Subcutaneous adipose tissue (tissue), 4 donors: ENCODE results near the gene TMEM108. TPM values are rescaled to one million over a fixed set of nuclear protein-coding genes. Genes with fewer than 3 reads are reported as not detected.

Experiments used
- CTCF ChIP-seq: fragments of 450-650 bp; IDR thresholded peaks from one replicate; pipeline ENCODE4 v1.5.1; 2016; ENCODE audit warnings: low read depth, mild to moderate bottlenecking, control low read depth, antibody characterized with exemption, moderate library complexity
- total RNA-seq, 4 donors: library from RNA; depleted of rRNA; stranded (reverse); fragments of >200 nt; gene quantifications; one replicate each; pipeline ENCODE4 v1.1.0, GENCODE V29; 2016

TMEM108 gene
- total RNA-seq, 4 donors from 2014 or later, result 0.66 to 1.0 (median 0.75) TPM; not detected in 1

DNA sequence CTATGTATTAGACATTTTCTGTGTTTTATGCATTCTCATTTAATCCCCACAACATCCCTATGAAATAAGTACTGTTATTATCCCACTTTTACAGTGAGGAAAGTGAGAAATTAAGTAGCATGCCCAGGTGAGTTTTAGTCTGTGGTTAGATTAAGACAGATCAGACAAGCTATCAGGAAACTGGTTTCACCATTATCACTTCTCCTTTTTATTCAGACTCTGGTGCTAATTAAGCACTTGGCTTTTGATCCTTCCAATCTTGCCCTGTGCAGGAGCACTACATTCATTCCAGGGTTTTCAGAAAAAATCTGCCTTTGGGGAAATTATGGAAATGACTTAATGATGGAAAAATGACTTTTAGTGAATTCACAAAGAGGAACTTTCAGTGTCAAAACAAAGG, 115.2 kb downstream of the TMEM108 start:
- TF ChIP-seq CTCF, result no peak

DNA sequence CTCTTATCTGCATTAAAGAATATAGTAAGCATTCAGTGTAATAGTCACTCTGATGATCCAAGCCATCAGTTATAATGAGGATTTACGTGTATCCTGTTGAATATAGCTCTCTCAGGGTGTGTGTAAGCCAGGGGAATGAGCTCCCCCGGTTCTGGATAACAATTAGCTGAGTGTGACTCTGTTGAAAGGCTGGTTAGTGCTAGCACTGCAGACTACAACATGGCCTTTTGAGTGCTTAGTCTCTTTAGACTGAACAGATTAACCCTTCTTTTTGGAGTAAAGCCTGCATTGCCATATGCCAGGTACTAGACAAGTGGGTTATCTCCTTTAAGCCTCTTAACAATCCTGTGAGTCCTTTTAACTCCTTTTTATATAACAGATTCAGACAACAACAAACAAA, 119.5 kb downstream of the TMEM108 start:
- TF ChIP-seq CTCF, result no peak

GRCh38 chr3:133158686-133159085, 120.5 kb downstream of the TMEM108 start:
- no peak for TF ChIP-seq CTCF

GRCh38 chr3:133159498-133160475, 121.6 kb downstream of the TMEM108 start:
- no peak for TF ChIP-seq CTCF

DNA sequence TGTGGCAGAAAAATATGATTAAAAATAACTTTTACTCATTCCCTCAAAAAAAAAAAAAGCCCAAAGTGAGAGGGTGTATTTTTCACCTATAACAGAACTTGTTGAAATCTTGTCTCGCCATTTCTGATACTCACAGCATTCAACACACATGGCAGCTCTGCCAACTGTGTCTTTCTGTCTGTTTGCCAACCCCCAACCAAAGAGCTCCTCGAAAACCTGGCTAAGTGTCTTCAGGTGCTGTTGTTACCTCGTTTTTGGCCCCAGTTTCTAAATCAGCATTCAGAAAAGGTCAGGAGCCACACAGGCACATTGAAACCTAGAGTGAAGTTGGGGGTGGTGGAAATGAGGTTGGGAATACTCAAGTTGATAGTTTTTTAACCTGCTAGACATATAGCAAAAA, 123.5 kb downstream of the TMEM108 start:
- no peak for TF ChIP-seq CTCF

- no peak for TF ChIP-seq CTCF
Observed at GRCh38 chr3:133162265-133162664, 124.1 kb downstream of the TMEM108 start.

DNA sequence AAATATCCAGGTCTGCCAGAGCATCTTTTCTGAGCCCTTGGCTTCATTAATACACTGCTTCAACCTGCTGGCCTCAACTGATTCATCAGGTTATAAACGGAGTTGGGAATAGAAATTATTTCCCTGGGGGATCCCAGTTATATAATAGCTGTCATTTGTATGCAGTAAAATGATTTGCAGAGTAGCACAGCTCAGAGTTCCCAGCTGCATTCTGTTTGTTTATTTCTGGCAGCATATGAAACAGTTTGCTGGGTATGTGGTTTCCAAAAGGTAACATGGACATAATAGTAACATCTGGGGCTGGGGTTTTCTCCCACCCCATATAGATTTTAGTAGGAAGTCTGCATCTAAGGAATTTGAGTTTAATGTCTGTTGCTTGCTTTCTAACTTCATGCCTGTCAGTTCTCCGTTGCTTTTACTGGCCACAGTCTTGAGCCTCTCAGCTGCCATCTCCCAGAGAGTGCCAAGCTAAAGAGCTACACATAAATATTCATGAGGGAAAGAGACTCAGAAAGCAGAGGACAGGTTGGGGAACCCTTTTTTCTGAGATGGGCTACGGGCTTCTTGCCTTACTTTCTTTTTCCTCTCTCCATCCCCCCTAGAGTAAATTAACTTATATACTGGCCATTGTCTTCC, 124.6 kb downstream of the TMEM108 start:
- TF ChIP-seq CTCF, result no peak
